GM18498 (cell line): ENCODE measurements around the gene GLRX.
A peak's percentile ranks its signal among the peaks of the same experiment; 100 is the strongest.
"Not testable (repeated sequence)": the region's sequence is repeated elsewhere in the genome, so short reads cannot be mapped to it uniquely, and the experiment has no call there.

Source experiments
- ATAC-seq: cut with Tn5 transposase; IDR thresholded peaks from one replicate; pipeline ENCODE4 v1.9.1; 2021; ENCODE audit warnings: mild to moderate bottlenecking, moderate library complexity; ENCODE audit not compliant: unreplicated experiment

Gene GLRX

DNA sequence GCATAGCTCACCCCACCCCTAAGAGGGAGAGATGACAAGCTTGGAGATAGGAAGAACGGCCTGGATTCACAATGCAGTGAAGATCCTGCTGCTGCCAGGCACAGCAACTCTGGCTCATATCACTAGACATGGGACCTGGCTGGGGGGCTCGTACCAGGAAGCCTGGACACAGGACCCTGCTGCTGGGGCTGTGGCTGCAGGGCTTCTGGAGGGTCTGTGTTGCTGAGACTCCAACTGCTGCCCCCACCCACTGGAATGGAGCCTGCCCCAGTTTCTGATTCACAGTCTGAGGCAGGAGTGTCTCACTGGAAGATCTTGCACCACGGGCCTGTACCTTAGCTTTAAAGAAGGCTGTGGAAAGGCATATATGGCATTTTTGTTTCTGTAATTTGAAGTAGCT lies 31.0 kb upstream of the GLRX start:
- ATAC-seq, result no peak

DNA sequence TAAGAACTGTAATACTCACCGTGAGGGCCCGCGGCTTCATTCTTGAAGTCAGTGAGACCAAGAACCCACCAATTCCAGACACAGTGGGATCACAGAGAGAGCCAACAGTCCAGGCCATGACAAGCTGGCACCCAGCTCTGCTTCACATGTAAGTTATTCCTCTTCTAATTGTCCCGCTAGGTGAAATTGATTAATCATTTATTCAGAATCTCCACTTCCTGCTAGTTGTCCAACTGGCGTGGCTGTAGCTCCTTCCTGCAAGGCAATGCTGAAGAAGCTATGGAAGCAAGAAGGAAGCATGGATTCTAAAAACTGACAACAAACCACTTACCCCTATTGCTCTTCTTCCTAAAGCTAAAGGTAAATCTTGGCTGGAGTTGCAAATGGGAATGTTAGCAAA lies 30.0 kb upstream of the GLRX start:
- no peak for ATAC-seq

DNA sequence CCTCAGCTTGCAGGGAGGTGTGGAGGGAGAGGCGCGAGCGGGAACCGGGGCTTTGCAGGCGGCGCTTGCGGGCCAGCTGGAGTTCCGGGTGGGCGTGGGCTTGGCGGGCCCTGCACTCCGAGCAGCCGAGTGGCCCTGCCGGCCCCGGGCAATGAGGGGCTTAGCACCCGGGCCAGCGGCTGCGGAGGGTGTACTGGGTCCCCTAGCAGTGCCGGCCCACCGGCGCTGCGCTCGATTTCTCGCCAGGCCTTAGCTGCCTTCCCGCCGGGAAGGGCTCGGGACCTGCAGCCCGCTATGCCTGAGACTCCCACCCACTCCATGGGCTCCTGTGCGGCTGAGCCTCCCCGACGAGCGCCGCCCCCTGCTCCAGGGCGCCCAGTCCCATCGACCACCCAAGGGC lies 28.6 kb upstream of the GLRX start:
- ATAC-seq, result not testable (repeated sequence)

DNA sequence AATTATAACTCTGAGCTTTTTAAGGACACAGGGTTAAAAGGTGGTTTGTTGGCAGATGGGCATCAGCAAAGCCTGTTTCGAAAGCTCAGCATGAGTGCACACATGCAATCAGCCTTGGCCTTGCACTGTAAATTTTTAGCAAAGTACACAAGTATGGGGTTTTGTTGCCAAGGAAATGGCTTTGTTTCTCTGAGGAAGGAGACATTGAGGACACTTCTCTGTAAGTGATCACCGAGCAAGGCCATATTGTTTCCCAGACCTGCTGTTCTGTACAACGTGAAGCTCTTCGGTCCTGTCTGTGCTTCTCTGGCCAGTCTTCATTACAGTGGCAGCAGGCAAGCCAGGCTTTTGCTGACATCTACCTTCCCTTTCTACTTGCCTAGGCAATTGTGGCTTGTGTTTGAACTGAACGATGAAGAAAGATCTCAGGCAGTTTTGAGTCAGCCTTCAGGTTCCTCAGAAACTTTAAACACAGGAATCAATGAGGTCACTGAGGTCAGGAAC lies 27.9 kb upstream of the GLRX start:
- ATAC-seq, result no peak

GRCh38 chr5:95848701-95849100 lies 26.2 kb upstream of the GLRX start:
- no peak for ATAC-seq

GRCh38 chr5:95847261-95847592 lies 24.7 kb upstream of the GLRX start:
- ATAC-seq, result no peak

DNA sequence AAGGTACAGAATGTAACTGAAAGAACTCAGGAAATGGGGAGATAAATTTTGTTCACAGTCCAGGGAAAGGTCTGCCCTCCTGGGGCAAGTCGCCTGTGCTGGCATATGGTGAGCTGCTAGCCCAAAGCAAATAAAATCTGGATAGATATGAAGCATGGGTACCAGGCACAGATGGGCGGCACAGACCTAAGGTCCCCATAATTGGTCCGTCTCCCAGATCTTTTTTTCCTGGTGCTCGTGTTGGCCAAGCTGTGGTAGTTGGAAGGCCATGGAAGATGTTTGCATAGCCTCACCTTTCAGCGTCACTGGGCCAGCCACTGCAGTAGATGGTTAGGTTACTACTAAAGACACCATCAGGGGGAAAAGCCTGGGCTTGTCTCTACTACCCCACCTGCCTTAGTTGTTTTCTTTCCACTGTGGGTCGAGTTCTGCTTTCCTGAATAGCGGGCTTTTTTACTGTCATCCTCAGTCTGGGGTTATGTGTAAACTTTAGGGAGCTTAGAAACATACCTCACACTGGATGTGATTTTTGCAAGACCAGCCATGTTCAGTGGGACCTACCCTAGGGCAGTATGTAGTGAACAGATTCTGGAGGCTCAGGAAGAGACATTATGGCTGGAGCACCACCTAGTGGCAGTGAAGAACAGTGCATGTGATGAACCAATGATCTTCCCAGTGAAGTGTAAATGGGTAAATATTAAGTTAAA lies 24.2 kb upstream of the GLRX start:
- ATAC-seq, result peak; percentile 66

DNA sequence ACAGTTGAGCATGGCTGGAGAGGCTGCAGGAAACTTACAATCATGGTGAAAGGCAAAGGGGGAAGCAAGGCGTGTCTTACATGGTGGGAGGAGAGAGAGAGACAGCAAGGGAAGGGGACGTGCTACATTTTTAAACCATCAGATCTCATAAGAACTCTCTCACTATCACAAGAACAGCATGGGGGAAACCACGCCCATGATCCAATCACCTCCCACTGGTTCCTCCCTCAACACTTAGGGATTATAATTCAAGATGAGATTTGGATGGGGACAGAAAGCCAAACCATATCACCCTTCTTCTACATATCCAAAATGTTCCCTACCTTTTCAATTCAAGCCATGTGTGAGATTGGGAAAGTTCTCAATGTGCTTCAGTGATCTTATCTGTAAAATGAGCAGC lies 22.9 kb upstream of the GLRX start:
- no peak for ATAC-seq

- ATAC-seq, result no peak
Observed at GRCh38 chr5:95843733-95844223, 21.3 kb upstream of the GLRX start.

DNA sequence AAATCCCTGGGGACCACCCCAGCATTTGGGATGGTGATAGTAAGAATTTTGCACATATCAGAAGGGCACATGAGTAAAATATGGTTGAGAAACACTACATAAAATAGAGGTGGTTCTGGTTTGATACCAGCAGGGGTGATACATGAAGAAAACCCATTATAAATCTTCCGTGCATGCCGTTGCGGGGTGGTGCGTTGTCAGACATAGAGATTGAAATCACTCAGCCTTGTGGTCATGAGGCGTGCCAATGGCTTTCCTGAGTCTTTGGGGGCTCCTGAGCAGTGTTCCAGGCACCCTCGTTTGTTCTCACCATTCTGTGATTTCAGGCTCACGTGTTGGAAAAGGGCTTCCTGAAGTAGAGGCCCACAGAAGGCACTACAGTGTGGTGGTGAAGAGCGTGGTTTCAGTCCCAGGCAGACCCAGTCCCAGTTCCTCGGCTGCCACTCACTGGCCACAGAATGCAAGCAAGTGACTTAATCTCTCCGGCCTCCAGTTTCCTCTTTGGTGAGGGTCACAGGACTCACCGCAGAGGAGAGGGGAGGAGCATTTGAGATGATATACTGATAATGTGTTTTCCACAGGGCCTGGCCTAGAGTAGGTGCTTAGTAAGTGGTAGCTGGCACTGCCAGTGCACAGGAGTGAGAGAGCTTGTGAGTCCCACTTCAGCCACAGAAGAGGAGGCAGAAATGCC lies 20.5 kb upstream of the GLRX start:
- peak; percentile 92 for ATAC-seq

- ATAC-seq, result no peak
Observed at GRCh38 chr5:95841914-95842812, 19.6 kb upstream of the GLRX start.

DNA sequence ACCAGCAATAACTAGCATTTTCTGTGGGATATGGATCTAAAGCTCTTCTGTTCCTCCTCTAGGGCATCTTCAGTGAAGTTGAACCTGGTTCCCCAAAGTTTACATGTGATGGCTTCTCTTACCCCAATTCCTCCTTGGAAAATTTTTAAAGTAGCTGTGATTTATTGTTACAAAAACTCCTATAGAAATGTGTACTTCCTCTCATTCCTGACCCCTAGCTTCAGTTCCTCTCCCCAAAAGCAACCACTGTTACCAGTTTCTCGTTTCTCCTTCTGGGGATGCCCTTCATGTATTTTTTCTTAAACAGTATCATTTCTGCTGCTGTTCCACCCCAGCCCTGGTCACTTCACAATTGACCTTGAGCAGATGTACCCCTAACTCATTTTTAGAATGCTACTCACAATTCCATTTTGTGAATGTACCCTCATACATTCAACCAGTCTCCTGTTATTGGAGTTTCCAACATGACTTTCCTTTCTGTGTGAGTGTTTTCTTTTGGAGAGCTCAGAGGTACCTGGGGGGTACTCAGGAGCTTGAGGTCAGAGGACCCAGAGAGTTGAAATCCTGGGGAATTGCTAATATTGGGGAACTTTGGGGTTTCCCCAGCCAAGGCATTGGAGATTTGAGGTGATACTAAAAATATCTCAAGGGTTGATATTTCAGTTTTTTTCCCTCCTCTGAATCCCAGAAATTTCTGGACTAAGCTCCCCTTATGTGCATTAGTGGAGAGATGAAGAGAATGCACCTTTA lies 18.6 kb upstream of the GLRX start:
- no peak for ATAC-seq

- ATAC-seq, result no peak
Observed at GRCh38 chr5:95839658-95840057, 17.1 kb upstream of the GLRX start.

- no peak for ATAC-seq
Observed at GRCh38 chr5:95838556-95838955, 16.0 kb upstream of the GLRX start.

- ATAC-seq, result no peak
Observed at GRCh38 chr5:95838001-95838520, 15.5 kb upstream of the GLRX start.

GRCh38 chr5:95837492-95837891 lies 15.0 kb upstream of the GLRX start:
- no peak for ATAC-seq

DNA sequence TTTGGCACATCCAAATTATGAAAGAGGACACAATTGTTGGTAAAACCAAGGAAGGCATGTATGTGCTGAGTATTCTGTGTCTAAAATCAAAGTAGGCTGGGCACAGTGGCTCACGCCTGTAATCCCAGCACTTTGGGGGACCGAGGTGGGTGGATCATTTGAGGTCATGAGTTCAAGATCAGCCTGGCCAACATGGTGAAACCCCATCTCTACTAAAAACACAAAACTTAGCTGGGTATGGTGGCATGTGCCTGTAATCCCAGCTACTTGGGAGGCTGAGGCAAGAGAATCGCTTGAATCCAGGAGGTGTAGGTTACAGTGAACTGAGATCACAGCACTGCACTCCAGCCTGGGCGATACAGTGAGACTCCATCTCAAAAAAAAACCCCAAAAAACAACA lies 14.4 kb upstream of the GLRX start:
- ATAC-seq, result not testable (repeated sequence)

- ATAC-seq, result no peak
Observed at GRCh38 chr5:95836544-95836943, 14.0 kb upstream of the GLRX start.

GRCh38 chr5:95835682-95836385 lies 13.3 kb upstream of the GLRX start:
- ATAC-seq, result no peak

DNA sequence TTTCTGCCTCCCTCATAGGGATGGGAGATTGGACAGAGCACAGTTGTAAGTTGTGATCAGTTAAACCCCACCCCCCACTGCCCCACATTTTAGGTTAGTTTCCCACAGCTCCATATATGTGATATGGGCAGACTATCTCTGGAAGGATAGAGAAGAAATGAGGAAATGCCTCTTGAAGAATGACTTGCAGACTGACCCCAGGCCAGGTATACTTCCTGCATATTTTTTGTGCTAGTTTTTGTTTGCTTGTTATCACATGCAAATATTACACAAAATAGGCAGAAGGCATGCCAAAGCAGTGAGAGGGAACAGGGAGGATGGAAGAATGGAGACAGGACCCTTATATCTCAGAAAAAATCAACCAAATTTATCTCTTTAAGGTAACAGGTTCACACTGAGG lies 10.1 kb upstream of the GLRX start:
- ATAC-seq, result no peak
